Trophoblast cell (in vitro differentiated cells and primary cell): ENCODE results near the gene IL18RAP.

Experiments
- DNase-seq, 2 donors: peaks; one replicate each; pipeline ENCODE4 v3.0.0-alpha.2; 2016
- H2AFZ ChIP-seq: 2 replicates; pipeline ENCODE4 v1.6.1; 2013; ENCODE audit warnings: low read length, moderate library complexity, mild to moderate bottlenecking; ENCODE audit not compliant: insufficient read depth, poor library complexity
- H2AK5ac ChIP-seq: 2 replicates; pipeline ENCODE4 v1.6.1; 2013; ENCODE audit warnings: mild to moderate bottlenecking, low read length
- H2BK120ac ChIP-seq: 2 replicates; pipeline ENCODE4 v1.6.1; 2013; ENCODE audit warnings: low read length, mild to moderate bottlenecking, moderate library complexity; ENCODE audit not compliant: insufficient read depth, poor library complexity
- H2BK12ac ChIP-seq: 2 replicates; pipeline ENCODE4 v1.6.1; 2013; ENCODE audit warnings: mild to moderate bottlenecking, low read length, moderate library complexity
- H2BK5ac ChIP-seq: 2 replicates; pipeline ENCODE4 v1.6.1; 2013; ENCODE audit warnings: low read length, low read depth, moderate library complexity, mild to moderate bottlenecking; ENCODE audit not compliant: poor library complexity
- H3K14ac ChIP-seq: 2 replicates; pipeline ENCODE4 v1.6.1; 2013; ENCODE audit warnings: mild to moderate bottlenecking, low read length
- H3K18ac ChIP-seq: 2 replicates; pipeline ENCODE4 v1.6.1; 2013; ENCODE audit warnings: mild to moderate bottlenecking, low read length
- H3K23ac ChIP-seq: 2 replicates; pipeline ENCODE4 v1.6.1; 2013; ENCODE audit warnings: low read length
- H3K27ac ChIP-seq: 2 replicates; pipeline ENCODE4 v1.5.1; 2013; ENCODE audit warnings: low read depth, mild to moderate bottlenecking, inconsistent platforms, low read length, moderate library complexity
- H3K27me3 ChIP-seq: 2 replicates; pipeline ENCODE4 v1.6.1; 2013; ENCODE audit warnings: inconsistent platforms, mild to moderate bottlenecking, low read length, moderate library complexity; ENCODE audit not compliant: insufficient read depth
- H3K36me3 ChIP-seq, 2 experiments: 1 replicate in 1 of 2; 2 replicates in 1 of 2; pipeline ENCODE4 v1.6.1; 2013; ENCODE audit warnings: low read length in 2 of 2, mild to moderate bottlenecking in 2 of 2, moderate library complexity in 1 of 2; ENCODE audit not compliant: insufficient read depth in 2 of 2, control insufficient read depth in 1 of 2
- H3K4ac ChIP-seq: 2 replicates; pipeline ENCODE4 v1.6.1; 2013; ENCODE audit warnings: low read depth, mild to moderate bottlenecking, low read length, moderate library complexity
- H3K4me1 ChIP-seq, 2 experiments: 1 replicate in 1 of 2; 2 replicates in 1 of 2; pipeline ENCODE4 v1.6.1; 2013; ENCODE audit warnings: low read length in 2 of 2, mild to moderate bottlenecking in 2 of 2, moderate library complexity in 1 of 2; ENCODE audit not compliant: insufficient read depth in 2 of 2, control insufficient read depth in 1 of 2
- H3K4me2 ChIP-seq: 2 replicates; pipeline ENCODE4 v1.6.1; 2013; ENCODE audit warnings: inconsistent platforms, mild to moderate bottlenecking, low read length, moderate library complexity
- H3K4me3 ChIP-seq: 2 replicates; pipeline ENCODE4 v1.5.1; 2013; ENCODE audit warnings: mild to moderate bottlenecking, low read depth, low read length, inconsistent platforms
- H3K79me1 ChIP-seq: one replicate; pipeline ENCODE4 v1.6.1; 2013; ENCODE audit warnings: low read length
- H3K79me2 ChIP-seq: 2 replicates; pipeline ENCODE4 v1.6.1; 2013; ENCODE audit warnings: low read length, mild to moderate bottlenecking; ENCODE audit not compliant: control insufficient read depth, insufficient read depth, poor library complexity
- H3K9ac ChIP-seq: 2 replicates; pipeline ENCODE4 v1.6.1; 2013; ENCODE audit warnings: mild to moderate bottlenecking, low read length
- H3K9me3 ChIP-seq: 2 replicates; pipeline ENCODE4 v1.6.1; 2013; ENCODE audit warnings: low read depth, mild to moderate bottlenecking, control low read depth, inconsistent platforms, low read length; ENCODE audit not compliant: insufficient read depth
- H4K12ac ChIP-seq: 2 replicates; pipeline ENCODE4 v1.6.1; 2013; ENCODE audit warnings: low read depth, mild to moderate bottlenecking, low read length, moderate library complexity
- H4K8ac ChIP-seq: 2 replicates; pipeline ENCODE4 v1.6.1; 2013; ENCODE audit warnings: low read depth, mild to moderate bottlenecking, low read length, moderate library complexity
- H4K91ac ChIP-seq: one replicate; pipeline ENCODE4 v1.6.1; 2013; ENCODE audit warnings: low read depth, mild to moderate bottlenecking, low read length, moderate library complexity
- WGBS: extraction: QIAGEN DNeasy Blood & Tissue Kit; methylation state at CpG from one replicate; pipeline ENCODE4 v1.1.7; 2013; ENCODE audit warnings: missing lambda C conversion rate; ENCODE audit not compliant: insufficient read length, insufficient coverage; ENCODE audit errors: extremely low coverage; 5-methylcytosine and 5-hydroxymethylcytosine counted together

The IL18RAP gene

DNA sequence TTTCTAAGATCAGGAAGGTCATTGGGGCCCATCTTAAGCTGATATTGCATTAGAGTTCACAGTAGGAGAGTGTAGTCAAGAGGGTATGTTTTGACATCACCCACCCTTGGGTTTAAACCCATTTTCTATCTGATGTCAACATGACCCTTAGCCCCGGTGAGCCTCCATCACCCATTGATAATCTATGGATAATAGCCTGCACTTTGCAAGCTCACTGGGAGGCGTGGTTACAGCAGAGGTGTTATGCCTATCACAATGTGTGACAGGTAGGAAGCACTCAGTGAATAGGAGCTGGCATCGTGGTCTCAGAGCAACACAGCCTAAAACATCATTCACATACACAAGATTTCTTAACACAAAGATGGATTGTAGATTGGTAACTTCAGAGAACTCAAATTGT is 21.3 kb downstream of the IL18RAP start:
- Histone ChIP-seq H3K9me3 (no peaks in the 10 kb centered on the region), H3K27ac (no peak overlapping the region), H2AFZ (no peak overlapping the region), H3K27me3 (no peaks in the 10 kb centered on the region), H3K4me1 (peaks cover 2 to 3% of the 10 kb centered on the region in 2 experiments), H2BK5ac (no peak overlapping the region), H2BK12ac (no peak overlapping the region), H2BK120ac (no peak overlapping the region), H3K18ac (no peak overlapping the region), H3K4me2 (no peak overlapping the region), H4K91ac (no peak overlapping the region), H3K14ac (no peak overlapping the region), H3K79me1 (no peaks in the 10 kb centered on the region), H3K4me3 (no peak overlapping the region), H3K79me2 (no peaks in the 10 kb centered on the region), H3K23ac (no peak overlapping the region), H3K9ac (no peak overlapping the region), H4K8ac (no peak overlapping the region), H2AK5ac (no peak overlapping the region), H4K12ac (no peak overlapping the region), H3K36me3 (no peaks in the 10 kb centered on the region), H3K4ac (no peak overlapping the region)
- no peak for DNase-seq
- WGBS, result no CpG with 5 or more reads among the region's 3 CpGs

DNA sequence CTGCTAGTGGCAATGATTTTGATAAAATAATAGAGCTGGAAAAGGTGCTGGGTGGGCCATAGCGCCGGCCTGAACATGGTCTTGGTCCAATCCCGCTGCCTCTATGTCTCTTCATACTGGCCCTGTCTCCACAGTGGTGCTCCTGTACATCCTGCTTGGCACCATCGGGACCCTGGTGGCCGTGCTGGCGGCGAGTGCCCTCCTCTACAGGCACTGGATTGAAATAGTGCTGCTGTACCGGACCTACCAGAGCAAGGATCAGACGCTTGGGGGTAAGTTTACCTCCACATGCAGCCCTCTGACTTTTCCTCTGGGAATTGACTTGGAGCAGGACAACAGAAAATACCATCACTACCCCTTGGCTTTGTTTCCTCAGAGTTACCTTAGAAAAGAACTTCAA is 24.0 kb downstream of the IL18RAP start:
- H3K36me3 ChIP-seq, result no peaks in the 10 kb centered on the region
- H3K4me1 ChIP-seq, result no peaks in the 10 kb centered on the region
- no peak overlapping the region for H3K27ac ChIP-seq
- peak overlapping the region; percentile 3 for H3K23ac ChIP-seq
- no peaks in the 10 kb centered on the region for H3K9me3 ChIP-seq
- no peak overlapping the region for H2BK120ac ChIP-seq
- H3K18ac ChIP-seq, result no peak overlapping the region
- no peak overlapping the region for H3K9ac ChIP-seq
- no peak overlapping the region for H2AK5ac ChIP-seq
- H2AFZ ChIP-seq, result no peak overlapping the region
- WGBS, result no CpG with 5 or more reads among the region's 9 CpGs
- no peak overlapping the region for H3K4me2 ChIP-seq
- no peak overlapping the region for H3K14ac ChIP-seq
- H2BK12ac ChIP-seq, result no peak overlapping the region
- no peak overlapping the region for H3K4me3 ChIP-seq
- H3K79me1 ChIP-seq, result no peaks in the 10 kb centered on the region
- peak overlapping the region; percentile 54 for H4K12ac ChIP-seq
- no peak for DNase-seq
- no peaks in the 10 kb centered on the region for H3K79me2 ChIP-seq
- H3K27me3 ChIP-seq, result no peaks in the 10 kb centered on the region
- no peak overlapping the region for H4K91ac ChIP-seq
- no peak overlapping the region for H2BK5ac ChIP-seq
- no peak overlapping the region for H3K4ac ChIP-seq
- H4K8ac ChIP-seq, result no peak overlapping the region

DNA sequence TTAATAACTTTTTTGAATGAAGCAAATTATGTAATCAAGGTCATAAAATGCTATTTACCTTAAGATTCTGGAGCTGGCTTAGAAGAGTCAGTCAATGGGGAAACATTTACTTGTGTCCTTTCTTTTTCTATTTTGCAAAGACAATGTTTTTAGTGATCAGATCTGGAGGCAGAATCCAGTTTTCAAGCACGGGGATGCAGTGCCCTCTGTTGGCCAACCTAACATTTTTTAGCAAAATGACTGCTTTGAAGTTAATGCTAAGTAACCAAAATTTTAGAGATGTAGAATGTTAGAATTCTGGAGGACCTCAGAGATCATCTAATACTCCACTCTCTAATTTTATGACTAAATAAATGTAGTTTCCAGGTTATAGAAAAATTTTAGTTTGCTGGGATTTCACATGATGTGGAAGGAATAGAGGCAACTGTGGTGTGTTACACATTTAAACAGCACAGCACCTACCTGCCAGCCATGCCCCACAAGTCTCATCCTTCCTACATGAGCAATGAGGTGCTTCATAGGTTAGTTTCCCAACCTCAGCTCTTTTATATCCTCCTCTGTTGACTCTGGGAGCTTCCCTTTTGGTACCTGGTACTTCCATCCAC is 26.5 kb downstream of the IL18RAP start:
- Histone ChIP-seq H4K8ac (no peak overlapping the region), H3K4me2 (no peak overlapping the region)
- no CpG with 5 or more reads among the region's 1 CpG for WGBS

DNA sequence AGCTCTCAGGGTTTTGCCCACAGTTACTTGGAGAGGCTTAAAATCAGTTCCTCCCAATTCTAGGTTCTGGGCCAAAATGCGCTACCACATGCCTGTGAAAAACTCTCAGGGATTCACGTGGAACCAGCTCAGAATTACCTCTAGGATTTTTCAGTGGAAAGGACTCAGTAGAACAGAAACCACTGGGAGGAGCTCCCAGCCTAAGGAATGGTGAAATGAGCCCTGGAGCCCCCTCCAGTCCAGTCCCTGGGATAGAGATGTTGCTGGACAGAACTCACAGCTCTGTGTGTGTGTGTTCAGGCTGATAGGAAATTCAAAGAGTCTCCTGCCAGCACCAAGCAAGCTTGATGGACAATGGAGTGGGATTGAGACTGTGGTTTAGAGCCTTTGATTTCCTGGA is 29.0 kb downstream of the IL18RAP start:
- Histone ChIP-seq H3K27ac (no peak overlapping the region), H3K79me1 (no peaks in the 10 kb centered on the region), H3K9ac (no peak overlapping the region), H3K36me3 (no peaks in the 10 kb centered on the region), H3K9me3 (no peaks in the 10 kb centered on the region), H2AFZ (no peak overlapping the region), H3K79me2 (no peaks in the 10 kb centered on the region), H3K27me3 (no peaks in the 10 kb centered on the region), H3K14ac (no peak overlapping the region), H3K4me1 (no peaks in the 10 kb centered on the region), H2BK120ac (no peak overlapping the region), H2BK12ac (no peak overlapping the region), H2BK5ac (no peak overlapping the region), H2AK5ac (no peak overlapping the region), H4K12ac (no peak overlapping the region), H3K18ac (no peak overlapping the region), H3K23ac (no peak overlapping the region), H3K4ac (no peak overlapping the region), H4K91ac (no peak overlapping the region), H4K8ac (no peak overlapping the region), H3K4me3 (no peak overlapping the region), H3K4me2 (no peak overlapping the region)
- no CpG with 5 or more reads among the region's 2 CpGs for WGBS
- DNase-seq, result no peak

More for the DNA sequence above, 26.5 kb downstream of the IL18RAP start:
- Histone ChIP-seq H3K79me1 (no peaks in the 10 kb centered on the region), H2BK120ac (no peak overlapping the region), H3K27me3 (no peaks in the 10 kb centered on the region), H3K9me3 (no peaks in the 10 kb centered on the region), H3K18ac (no peak overlapping the region), H3K79me2 (no peaks in the 10 kb centered on the region), H3K4ac (no peak overlapping the region), H2BK12ac (no peak overlapping the region), H3K36me3 (no peaks in the 10 kb centered on the region), H3K27ac (no peak overlapping the region), H3K4me1 (no peaks in the 10 kb centered on the region), H2AK5ac (no peak overlapping the region), H3K4me3 (no peak overlapping the region), H3K14ac (no peak overlapping the region), H2AFZ (no peak overlapping the region), H4K12ac (no peak overlapping the region), H3K23ac (no peak overlapping the region), H2BK5ac (no peak overlapping the region), H4K91ac (no peak overlapping the region), H3K9ac (no peak overlapping the region)
- peak; percentile 40 to 77 for DNase-seq
